GM11168 (cell line): ENCODE results near the gene PLCD4.

Experiments used
- in situ Hi-C: fragments of 300-500 bp; cut with MboI; formaldehyde crosslinking; loops from one replicate; pipeline ENCODE4 v1.12.0; 2022; ENCODE audit warnings: low sequenced_read_pairs; ENCODE audit not compliant: unreplicated experiment

PLCD4 gene

GRCh38 chr2:218607436-218608115 is at the start of gene PLCD4:
Gene PLCD4, plus strand, starts transcription at chr2:218607899. Its CDS starts 7,841 bp downstream, at chr2:218615740.
- in situ Hi-C loops = no loop called here

- in situ Hi-C loops = no loop called here
Observed at GRCh38 chr2:218557941-218558340, 49.8 kb upstream of the PLCD4 start.

- in situ Hi-C loops = no loop called here
Observed at GRCh38 chr2:218558986-218559385, 48.7 kb upstream of the PLCD4 start.

GRCh38 chr2:218564056-218564455 is 43.6 kb upstream of the PLCD4 start:
- in situ Hi-C loops = no loop called here

GRCh38 chr2:218566296-218566695 is 41.4 kb upstream of the PLCD4 start:
- in situ Hi-C loops = no loop called here

- in situ Hi-C loops = no loop called here
Observed at GRCh38 chr2:218567797-218568189, 39.9 kb upstream of the PLCD4 start.

- in situ Hi-C loops = no loop called here
Observed at GRCh38 chr2:218568190-218569037, 39.3 kb upstream of the PLCD4 start, which contains the start of the genes CNOT9 and USP37. Gene CNOT9, plus strand, starts transcription at chr2:218568839. Its CDS starts 116 bp downstream, at chr2:218568955. Gene USP37, minus strand, starts transcription at chr2:218568351. Its CDS starts 9,698 bp downstream, at chr2:218558653.

- in situ Hi-C loops = no loop called here
Observed at GRCh38 chr2:218569038-218569431, 38.7 kb upstream of the PLCD4 start.

- in situ Hi-C loops = no loop called here
Observed at GRCh38 chr2:218569661-218570500, 37.8 kb upstream of the PLCD4 start.

- in situ Hi-C loops = no loop called here
Observed at GRCh38 chr2:218570850-218571249, 36.8 kb upstream of the PLCD4 start.

GRCh38 chr2:218576854-218577253 is 30.8 kb upstream of the PLCD4 start:
- in situ Hi-C loops = no loop called here

- in situ Hi-C loops = no loop called here
Observed at GRCh38 chr2:218577482-218578220, 30.0 kb upstream of the PLCD4 start.

- in situ Hi-C loops = no loop called here
Observed at GRCh38 chr2:218578272-218578877, 29.3 kb upstream of the PLCD4 start.

- in situ Hi-C loops = no loop called here
Observed at GRCh38 chr2:218582076-218582475, 25.6 kb upstream of the PLCD4 start.

GRCh38 chr2:218583983-218584850 is 23.5 kb upstream of the PLCD4 start:
- in situ Hi-C loops = no loop called here

GRCh38 chr2:218585541-218585940 is 22.2 kb upstream of the PLCD4 start:
- in situ Hi-C loops = no loop called here

GRCh38 chr2:218605432-218605831 is 2.3 kb upstream of the PLCD4 start:
- in situ Hi-C loops = no loop called here

- in situ Hi-C loops = no loop called here
Observed at GRCh38 chr2:218615868-218616315, 8.2 kb downstream of the PLCD4 start.
